SK-N-SH treated with all-trans-retinoic acid at 6 μM for 48 hours (cell line): ENCODE measurements around the gene CMTM7.

Experiments
- ATAC-seq: fragments of 200-7000 bp; cut with Tn5 transposase; 3 replicates; pipeline ENCODE4 v1.9.1; 2020; ENCODE audit warnings: mild to moderate bottlenecking, moderate library complexity
- ARNTL ChIP-seq: fragments of 450-650 bp; formaldehyde crosslinking; IDR thresholded peaks from 2 replicates; pipeline ENCODE4 v1.5.0; 2020; ENCODE audit warnings: low read depth, mild to moderate bottlenecking, moderate library complexity, borderline replicate concordance
- BACH2 ChIP-seq: fragments of 250-450 bp; sonication (Bioruptor Pico); IDR thresholded peaks from 2 replicates; pipeline ENCODE4 v1.9.0; 2021; ENCODE audit warnings: mild to moderate bottlenecking, borderline replicate concordance
- CREB5 ChIP-seq: fragments of 250-450 bp; sonication (Bioruptor Pico); IDR thresholded peaks from 2 replicates; pipeline ENCODE4 v1.5.1; 2020; ENCODE audit warnings: low read depth, mild to moderate bottlenecking, moderate library complexity
- CSDC2 ChIP-seq: fragments of 250-450 bp; sonication (Bioruptor Pico); IDR thresholded peaks from 2 replicates; pipeline ENCODE4 v1.5.0; 2020; ENCODE audit warnings: mild to moderate bottlenecking, moderate library complexity
- CSRNP3 ChIP-seq: fragments of 250-450 bp; sonication (Bioruptor Pico); IDR thresholded peaks from 2 replicates; pipeline ENCODE4 v1.5.1; 2021; ENCODE audit warnings: mild to moderate bottlenecking, moderate library complexity
- ESRRG ChIP-seq: fragments of 250-450 bp; sonication (Bioruptor Pico); IDR thresholded peaks from 2 replicates; pipeline ENCODE4 v1.6.1; 2021; ENCODE audit warnings: mild to moderate bottlenecking
- GLIS3 ChIP-seq: fragments of 250-450 bp; sonication (Bioruptor Pico); IDR thresholded peaks from 2 replicates; pipeline ENCODE4 v1.5.0; 2020; ENCODE audit warnings: mild to moderate bottlenecking, moderate library complexity
- ISL1 ChIP-seq: fragments of 250-450 bp; sonication (Bioruptor Pico); IDR thresholded peaks from 2 replicates; pipeline ENCODE4 v2.1.2; 2022; ENCODE audit warnings: mild to moderate bottlenecking, moderate library complexity
- OSR1 ChIP-seq: fragments of 250-450 bp; sonication (Bioruptor Pico); IDR thresholded peaks from 2 replicates; pipeline ENCODE4 v1.8.0; 2022; ENCODE audit warnings: moderate library complexity, mild to moderate bottlenecking, inconsistent platforms
- POU6F1 ChIP-seq: fragments of 250-450 bp; sonication (Bioruptor Pico); IDR thresholded peaks from 2 replicates; pipeline ENCODE4 v1.8.0; 2021; ENCODE audit warnings: low read depth, mild to moderate bottlenecking, moderate library complexity, borderline replicate concordance
- PPARA ChIP-seq: fragments of 250-450 bp; sonication (Bioruptor Pico); IDR thresholded peaks from 2 replicates; pipeline ENCODE4 v1.5.0; 2020; ENCODE audit warnings: mild to moderate bottlenecking, borderline replicate concordance
- RARB ChIP-seq: fragments of 250-450 bp; sonication (Bioruptor Pico); IDR thresholded peaks from 2 replicates; pipeline ENCODE4 v1.8.0; 2021; ENCODE audit warnings: mild to moderate bottlenecking, moderate library complexity
- SNAI2 ChIP-seq: fragments of 250-450 bp; sonication (Bioruptor Pico); IDR thresholded peaks from 2 replicates; pipeline ENCODE4 v1.5.0; 2020; ENCODE audit warnings: mild to moderate bottlenecking, moderate library complexity
- TOX ChIP-seq: fragments of 250-450 bp; sonication (Bioruptor Pico); IDR thresholded peaks from 2 replicates; pipeline ENCODE4 v1.8.0; 2021; ENCODE audit warnings: mild to moderate bottlenecking, moderate library complexity, borderline replicate concordance
- TSHZ2 ChIP-seq: fragments of 250-450 bp; sonication (Bioruptor Pico); IDR thresholded peaks from 2 replicates; pipeline ENCODE4 v1.5.0; 2020; ENCODE audit warnings: mild to moderate bottlenecking, moderate library complexity
- ZC3H10 ChIP-seq: fragments of 250-450 bp; sonication (Bioruptor Pico); IDR thresholded peaks from 2 replicates; pipeline ENCODE4 v1.5.1; 2021; ENCODE audit warnings: mild to moderate bottlenecking, moderate library complexity
- ZFP3 ChIP-seq: fragments of 250-450 bp; sonication (Bioruptor Pico); IDR thresholded peaks from 2 replicates; pipeline ENCODE4 v1.5.0; 2020; ENCODE audit warnings: mild to moderate bottlenecking, moderate library complexity
- ZFP30 ChIP-seq: fragments of 450-650 bp; formaldehyde crosslinking; IDR thresholded peaks from 2 replicates; pipeline ENCODE4 v1.5.0; 2022; ENCODE audit warnings: mild to moderate bottlenecking, moderate library complexity
- ZNF565 ChIP-seq: fragments of 450-650 bp; formaldehyde crosslinking; conservative IDR thresholded peaks from 2 replicates; pipeline ENCODE4 v1.5.0; 2020; ENCODE audit warnings: low read depth, mild to moderate bottlenecking, moderate library complexity
- ZNF70 ChIP-seq: fragments of 450-650 bp; formaldehyde crosslinking; IDR thresholded peaks from 2 replicates; pipeline ENCODE4 v1.5.0; 2020; ENCODE audit warnings: mild to moderate bottlenecking, moderate library complexity

The CMTM7 gene

GRCh38 chr3:32453346-32453745 is 61.7 kb downstream of the CMTM7 start:
- ATAC-seq, result no peak
- TF ChIP-seq ZNF565, result no peak
- no peak for TF ChIP-seq ESRRG (CRISPR knock-in tag)
- no peak for TF ChIP-seq GLIS3 (CRISPR knock-in tag)
- no peak for TF ChIP-seq CSDC2
- TF ChIP-seq TOX, result no peak
- TF ChIP-seq ZFP3 (CRISPR knock-in tag), result no peak
- no peak for TF ChIP-seq BACH2 (CRISPR knock-in tag)
- TF ChIP-seq RARB (CRISPR knock-in tag), result no peak
- TF ChIP-seq PPARA (CRISPR knock-in tag), result no peak
- no peak for TF ChIP-seq CREB5 (CRISPR knock-in tag)
- TF ChIP-seq ZNF70 (CRISPR knock-in tag), result no peak
- no peak for TF ChIP-seq ZC3H10
- TF ChIP-seq ISL1, result no peak
- no peak for TF ChIP-seq ARNTL (CRISPR knock-in tag)
- TF ChIP-seq TSHZ2, result no peak
- no peak for TF ChIP-seq OSR1 (CRISPR knock-in tag)

- TF ChIP-seq CREB5 (CRISPR knock-in tag), result no peak
- TF ChIP-seq OSR1 (CRISPR knock-in tag), result no peak
- TF ChIP-seq ZFP30 (CRISPR knock-in tag), result no peak
- TF ChIP-seq RARB (CRISPR knock-in tag), result no peak
- no peak for TF ChIP-seq TSHZ2
- TF ChIP-seq SNAI2 (CRISPR knock-in tag), result no peak
- TF ChIP-seq ZFP3 (CRISPR knock-in tag), result no peak
- no peak for TF ChIP-seq ZNF565
- TF ChIP-seq ISL1, result no peak
- no peak for TF ChIP-seq GLIS3 (CRISPR knock-in tag)
- TF ChIP-seq POU6F1 (CRISPR knock-in tag), result no peak
- TF ChIP-seq CSDC2, result no peak
- no peak for ATAC-seq
These were observed 62.5 kb downstream of the CMTM7 start for GRCh38 chr3:32454111-32454510.

- no peak for ATAC-seq
- no peak for TF ChIP-seq ZNF565
- no peak for TF ChIP-seq ESRRG (CRISPR knock-in tag)
- TF ChIP-seq ZFP30 (CRISPR knock-in tag), result no peak
- no peak for TF ChIP-seq OSR1 (CRISPR knock-in tag)
- TF ChIP-seq PPARA (CRISPR knock-in tag), result no peak
- TF ChIP-seq ZFP3 (CRISPR knock-in tag), result no peak
- no peak for TF ChIP-seq RARB (CRISPR knock-in tag)
- TF ChIP-seq CSRNP3 (CRISPR knock-in tag), result no peak
- no peak for TF ChIP-seq TSHZ2
- TF ChIP-seq GLIS3 (CRISPR knock-in tag), result no peak
- no peak for TF ChIP-seq ZNF70 (CRISPR knock-in tag)
These were observed 63.3 kb downstream of the CMTM7 start for GRCh38 chr3:32454731-32455608.
